IPS-NIHi7 (cell line): ENCODE data around the gene DMD.
A peak's percentile ranks its signal among the peaks of the same experiment; 100 is the strongest.

Source experiments
- DNase-seq: peaks from one replicate; pipeline ENCODE4 v3.0.0; 2012; ENCODE audit warnings: mixed read lengths; ENCODE audit errors: extremely low spot score

DMD gene

DNA sequence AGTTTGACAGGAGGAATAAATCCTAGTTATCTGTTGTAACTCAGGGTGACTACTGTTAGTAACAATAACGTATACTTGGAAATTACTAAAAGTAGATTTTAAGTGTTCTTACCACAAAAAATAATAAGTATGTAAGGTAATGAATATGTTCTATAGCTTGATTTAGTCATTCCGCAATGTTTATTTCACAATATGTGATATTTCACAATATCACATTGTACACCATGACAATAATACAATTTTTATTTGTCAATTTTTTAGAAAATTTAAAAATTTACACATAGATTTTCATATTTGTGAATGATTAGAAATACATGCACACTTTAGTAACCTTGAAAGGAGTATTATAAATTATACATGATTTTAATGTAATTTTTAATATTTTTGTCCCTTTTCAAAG is 1326.8 kb downstream of the DMD start:
- no peak for DNase-seq

DNA sequence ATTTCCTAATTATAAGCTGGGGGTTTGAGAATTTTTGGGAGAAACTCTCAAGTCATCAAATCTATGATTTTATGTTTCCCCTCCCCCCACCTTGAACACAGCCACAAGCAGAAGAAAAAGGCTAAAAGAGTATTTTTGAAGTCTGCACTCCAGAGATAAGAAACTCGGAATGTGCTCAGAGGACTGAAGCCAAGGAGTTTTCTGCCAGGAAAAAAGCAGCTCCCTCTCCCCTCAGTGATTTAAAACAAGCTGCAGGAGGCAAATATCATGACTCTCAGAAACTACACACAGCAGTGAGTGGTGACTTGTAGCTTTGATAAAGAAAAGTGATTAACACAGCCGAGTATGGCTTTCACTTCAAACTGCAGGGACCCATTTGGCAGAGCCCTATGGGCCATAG is 1339.3 kb downstream of the DMD start:
- DNase-seq = peak; percentile 16

DNA sequence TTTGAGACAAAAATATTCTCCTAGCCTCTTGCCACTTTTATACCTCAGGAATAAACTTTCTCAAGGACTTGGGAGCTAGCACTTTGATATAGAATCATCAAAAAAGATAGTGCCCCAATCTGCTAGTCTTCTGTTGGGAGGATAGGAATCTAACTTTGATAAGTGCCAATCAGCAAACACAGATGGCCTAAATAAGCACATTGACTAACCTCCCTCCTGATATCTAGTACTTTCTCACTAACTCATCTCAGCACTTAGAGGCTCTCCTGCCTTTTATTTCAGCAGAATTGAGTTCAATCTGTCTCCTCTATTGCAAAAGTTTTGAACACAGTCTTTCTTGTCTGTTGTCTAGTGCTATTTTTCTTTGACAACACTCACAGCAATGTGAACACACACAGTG is 1341.1 kb downstream of the DMD start:
- DNase-seq = no peak

DNA sequence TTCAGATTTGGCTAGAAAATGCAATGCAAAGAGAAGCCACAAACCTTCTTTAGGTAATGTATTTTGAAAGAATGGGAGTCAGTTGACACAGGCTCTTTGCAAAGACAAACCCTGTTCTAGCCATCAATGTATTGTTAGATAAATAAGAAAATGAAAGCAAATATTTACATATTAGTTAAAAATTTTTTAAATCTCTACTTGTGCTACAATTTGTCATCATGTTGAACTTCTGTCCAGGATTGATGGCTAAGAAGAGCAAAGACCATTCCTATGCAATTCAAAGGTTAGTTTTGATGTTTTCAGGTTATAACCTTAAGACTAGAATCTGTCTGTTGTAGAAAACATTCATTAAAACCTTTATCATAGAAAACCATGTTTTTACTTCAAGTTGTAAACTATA is 1350.7 kb downstream of the DMD start:
- DNase-seq = no peak

DNA sequence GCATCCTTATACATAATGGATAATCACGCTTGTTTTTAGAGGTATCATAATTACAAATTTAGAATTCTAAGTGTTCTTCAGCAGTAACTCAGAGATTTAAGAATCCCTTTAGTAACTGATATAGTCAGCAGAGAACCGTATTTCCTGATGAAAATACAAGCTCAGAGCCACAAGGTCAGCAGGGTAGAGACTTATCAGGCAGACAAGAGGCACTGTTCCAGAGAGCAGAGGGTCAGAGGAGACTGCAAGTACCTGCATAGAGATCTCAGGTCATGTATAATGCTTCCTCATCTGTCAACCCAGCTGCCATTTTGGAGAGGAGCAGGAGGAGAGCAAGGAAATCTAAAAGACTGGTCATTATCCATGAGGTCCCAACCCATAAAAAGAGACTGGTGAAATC is 1352.4 kb downstream of the DMD start:
- DNase-seq = no peak

DNA sequence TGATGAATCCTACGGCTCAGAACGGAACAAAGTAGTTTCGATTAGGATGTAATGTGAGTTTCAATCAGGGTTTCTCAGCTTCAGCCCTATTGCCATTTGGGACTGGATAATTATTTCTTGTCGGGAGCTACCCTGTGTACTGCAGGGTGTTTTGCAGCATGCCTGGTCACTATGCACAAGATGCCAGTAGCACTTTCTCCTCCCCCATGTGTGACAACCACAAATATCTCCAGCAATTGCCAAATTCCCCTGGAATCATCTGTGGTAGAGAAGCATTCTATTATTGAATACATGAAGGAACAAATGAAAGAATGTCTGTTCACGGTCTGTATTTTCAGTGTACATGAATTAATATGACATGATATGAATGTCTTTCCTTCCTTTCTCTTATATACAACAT is 1356.6 kb downstream of the DMD start:
- no peak for DNase-seq

DNA sequence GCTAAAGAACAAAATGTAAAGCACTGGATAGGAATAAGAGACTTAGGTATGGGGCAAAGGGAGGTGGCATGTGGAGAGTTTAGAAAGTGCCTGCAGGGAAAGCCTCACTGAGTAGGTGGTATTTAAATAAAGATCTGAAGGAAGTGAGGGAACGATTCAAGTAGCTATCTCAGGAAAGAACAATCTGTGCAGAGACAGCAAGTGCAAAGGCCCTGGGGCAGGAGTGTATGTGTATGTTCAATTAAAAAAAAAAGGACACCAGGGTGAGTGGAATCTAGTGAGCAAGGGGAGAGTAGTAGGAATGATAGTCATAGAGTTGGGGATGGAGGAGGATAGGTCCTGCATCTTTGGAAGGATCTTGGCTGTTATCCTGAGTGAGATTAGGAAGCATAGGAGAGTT is 1359.6 kb downstream of the DMD start:
- no peak for DNase-seq

DNA sequence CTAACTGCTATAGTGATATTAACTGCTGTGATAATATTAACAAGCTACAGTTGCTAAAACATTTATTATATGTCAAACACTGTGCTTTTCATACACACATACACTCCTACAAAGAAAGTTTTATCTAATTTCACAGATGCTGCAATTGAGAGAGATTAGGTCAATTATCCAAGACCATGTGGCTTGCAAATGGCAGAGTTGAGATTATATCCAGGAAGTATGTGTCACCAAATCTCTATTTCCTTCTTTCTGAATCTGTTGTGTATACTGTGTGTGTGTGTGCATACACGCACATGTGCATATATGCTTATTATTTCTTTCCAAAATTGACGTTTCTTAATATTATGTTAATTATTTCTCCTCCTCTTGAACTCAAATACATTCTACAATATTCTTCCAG is 1363.6 kb downstream of the DMD start:
- DNase-seq = no peak

DNA sequence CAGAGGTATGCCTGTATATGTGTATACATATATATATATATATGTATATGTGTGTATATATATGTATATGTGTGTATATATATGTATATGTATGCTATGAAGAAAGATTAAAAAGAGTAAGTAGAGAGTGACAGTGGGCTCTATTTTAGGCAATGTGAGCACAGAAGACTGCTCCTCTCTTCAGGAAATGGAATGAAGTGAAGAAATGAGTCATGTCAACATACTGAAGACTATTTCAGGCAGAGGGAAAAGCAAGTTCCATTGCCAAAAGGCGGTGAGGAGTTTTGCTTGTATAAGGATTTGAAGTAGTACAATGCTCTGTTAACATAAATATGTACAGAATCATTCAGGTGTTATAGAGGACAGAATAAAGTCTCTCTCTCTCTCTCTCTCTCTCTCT is 1366.3 kb downstream of the DMD start:
- DNase-seq = no peak

DNA sequence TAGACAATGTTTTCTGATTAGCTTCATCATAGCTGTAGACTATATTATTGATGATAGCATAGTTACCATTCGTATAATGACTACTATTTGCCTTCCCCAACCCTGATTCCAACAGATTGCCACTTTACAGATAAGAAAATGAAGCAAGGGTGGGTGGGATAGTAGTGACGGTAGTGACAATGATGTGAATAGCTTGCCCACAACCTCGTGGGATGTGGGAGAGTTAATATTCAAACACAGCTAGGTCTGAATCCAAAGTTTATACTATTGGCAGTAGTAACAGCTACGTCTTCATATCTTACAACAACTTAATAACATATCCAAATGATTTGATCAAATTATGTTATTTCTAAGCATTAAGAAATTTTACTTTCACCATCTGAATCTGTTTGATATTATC is 1372.7 kb downstream of the DMD start:
- no peak for DNase-seq

DNA sequence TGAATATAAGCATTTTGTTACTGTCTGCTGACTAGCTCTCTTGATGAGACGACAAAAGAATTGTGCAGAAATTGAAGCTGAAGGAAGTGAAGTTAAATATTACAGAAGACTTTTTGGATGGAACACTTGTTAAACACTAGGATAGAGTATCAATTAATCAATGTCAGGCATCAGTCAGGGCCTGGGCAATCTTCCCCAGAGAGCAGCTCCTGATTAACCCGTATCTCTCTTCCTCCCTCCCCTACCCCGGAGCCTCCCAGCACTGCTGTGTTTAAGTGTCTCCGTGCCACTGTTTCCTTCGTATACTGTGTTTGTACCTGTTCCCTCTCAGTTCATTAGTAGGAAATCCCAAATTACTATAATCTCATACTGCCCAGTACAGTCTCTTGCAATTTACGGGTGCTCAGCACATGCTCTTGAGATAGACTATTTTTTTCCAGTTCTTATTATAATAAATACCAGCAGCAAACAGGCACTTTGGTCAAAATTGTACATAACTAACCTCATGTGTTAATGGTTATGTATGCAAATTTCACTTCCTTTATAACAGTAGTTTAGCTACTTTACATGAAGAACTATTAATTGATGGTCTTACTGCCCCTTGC is 1373.8 kb downstream of the DMD start:
- peak; percentile 12 for DNase-seq

DNA sequence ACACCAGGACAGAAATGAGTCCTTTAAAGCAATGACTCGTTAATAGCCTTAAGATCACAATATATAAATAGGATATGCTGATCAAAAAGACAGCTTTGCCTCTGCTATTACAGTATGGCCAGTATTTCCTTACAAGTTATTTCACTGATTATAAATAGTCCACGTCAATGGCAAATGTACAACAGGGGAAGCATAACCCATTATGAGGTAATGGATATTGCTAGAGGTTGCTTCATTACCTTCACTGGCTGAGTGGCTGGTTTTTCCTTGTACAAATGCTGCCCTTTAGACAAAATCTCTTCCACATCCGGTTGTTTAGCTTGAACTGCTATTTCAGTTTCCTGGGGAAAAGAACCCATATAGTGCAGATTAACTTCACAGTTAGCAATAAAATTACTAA is 1374.9 kb downstream of the DMD start:
- DNase-seq = no peak

DNA sequence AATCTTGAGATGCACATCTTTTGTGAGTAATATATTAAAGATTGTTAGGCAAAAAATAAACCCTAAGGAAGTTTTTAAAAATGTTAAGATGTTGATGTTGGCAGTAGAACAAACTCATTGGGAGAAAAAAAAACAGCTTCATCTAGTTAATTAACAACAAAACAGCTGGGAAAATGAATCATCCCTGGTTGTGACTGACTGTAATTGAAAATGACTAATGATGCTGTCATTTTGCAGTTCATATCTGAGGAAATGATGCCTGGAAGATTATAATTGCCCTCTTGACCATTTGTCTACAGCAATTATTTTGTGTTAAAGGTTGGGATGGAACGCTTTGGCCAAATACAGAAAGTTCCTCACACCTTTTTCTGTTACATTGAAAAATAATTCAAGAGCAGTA is 1379.1 kb downstream of the DMD start:
- DNase-seq = no peak

DNA sequence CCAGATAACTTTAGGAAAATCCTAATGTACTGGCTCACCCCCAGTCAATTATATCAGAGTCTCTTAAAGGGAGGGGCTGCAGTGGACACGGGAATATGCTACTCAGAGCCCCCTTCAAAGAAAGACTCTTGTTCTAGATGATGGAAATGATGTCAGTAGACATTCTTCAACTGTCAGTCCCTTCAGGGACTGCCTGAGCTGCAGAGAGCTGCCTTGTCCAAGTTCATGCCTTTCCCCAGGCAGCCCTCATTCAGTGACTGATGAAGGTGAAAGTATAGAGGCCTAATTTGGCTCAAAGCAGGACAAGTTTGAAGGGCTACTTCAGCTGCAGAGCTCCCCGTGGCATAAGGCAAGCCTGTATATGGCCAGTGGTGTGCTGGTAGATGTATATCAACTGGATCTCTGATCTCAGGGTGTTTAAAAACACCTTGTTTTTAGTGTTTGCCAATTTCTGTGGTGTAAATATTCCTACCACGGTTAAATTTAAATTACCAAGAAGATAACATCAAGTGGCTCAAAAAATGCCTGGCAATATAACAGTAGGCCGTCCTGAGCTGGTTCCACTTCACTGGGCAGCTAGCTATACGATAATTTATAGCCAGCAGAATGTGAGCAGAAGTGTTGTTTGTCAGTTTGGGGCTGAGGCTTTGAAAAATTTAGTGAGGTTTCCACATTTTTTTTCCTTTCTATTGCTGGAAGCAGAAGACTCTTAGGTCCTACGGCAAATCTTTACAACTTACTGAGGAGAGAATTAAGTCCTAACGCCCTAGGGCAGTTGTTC is 1390.7 kb downstream of the DMD start:
- DNase-seq = no peak

DNA sequence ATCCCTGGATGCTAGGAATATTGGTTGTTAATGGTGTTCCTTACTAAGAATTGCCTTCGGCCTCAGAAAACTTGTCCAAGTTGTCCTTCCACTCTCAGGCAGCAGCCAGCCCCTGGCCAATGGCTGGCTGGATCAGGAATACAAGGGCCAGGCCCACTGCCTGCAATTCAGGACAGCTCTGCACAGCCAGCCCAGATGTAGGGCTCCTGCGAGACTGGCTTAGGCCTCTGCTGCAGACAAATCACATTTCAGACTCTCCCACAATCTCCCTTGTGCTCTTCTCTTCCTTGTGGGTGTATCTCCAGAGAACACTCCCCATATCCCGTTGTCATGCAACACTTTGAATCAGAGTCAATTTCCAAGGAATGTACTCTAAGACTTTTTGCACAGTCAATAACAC is 1391.9 kb downstream of the DMD start:
- peak; percentile 13 for DNase-seq

DNA sequence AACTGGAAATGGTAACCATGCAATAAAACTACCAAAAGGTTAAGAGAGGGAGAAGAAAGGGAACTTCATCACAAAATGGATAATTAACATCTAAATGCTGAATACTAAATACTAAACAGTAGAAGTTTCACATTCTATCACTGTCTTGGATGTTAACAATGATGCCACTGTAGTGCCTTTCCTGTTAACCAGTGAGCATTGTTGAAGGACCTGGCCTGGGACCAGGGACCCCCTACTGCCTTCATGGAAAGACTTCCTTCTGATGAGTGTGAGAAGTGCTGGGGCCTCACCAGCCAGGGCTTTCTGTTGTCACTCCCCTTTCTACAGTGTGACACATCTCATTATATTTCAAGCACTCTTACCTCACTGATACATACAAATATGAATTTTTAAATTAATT is 1400.2 kb downstream of the DMD start:
- no peak for DNase-seq

DNA sequence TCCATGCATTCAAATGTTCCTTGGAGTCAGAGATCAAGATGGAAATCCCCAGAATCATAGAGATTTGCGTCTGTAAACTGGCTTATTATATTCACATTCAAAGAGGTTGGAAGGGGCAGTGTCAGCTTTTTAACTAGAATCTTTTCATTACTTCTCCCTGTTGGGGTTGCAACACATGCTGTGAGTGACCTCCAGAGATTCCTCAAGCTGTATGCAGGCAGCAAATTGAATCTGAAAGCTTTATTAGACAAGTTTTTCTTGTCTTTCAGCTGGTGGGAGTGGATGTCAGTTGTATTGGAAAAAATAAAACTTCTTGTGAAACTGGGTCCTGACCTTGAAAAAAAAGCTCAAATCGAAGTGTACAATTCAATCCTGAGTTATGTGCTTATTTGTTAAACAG is 1403.0 kb downstream of the DMD start:
- DNase-seq = no peak

DNA sequence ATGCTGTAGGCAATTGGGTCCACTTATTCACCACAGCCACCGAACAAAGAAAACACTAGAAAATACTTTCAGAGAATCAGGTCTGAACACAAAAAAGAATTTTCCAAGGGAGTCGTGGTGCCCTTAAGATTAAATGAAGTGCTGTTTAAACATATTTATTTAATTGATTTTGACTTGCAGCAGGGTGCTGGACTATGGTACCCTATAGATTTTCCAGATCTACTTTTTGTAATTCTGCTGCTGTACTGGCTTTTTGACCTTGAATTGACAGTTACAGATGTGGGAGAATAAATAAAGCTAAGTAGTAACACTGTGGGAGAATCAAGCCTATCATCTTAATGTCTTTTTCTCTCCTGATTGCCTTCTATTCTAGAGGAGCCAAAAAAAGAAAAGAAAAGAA is 1404.2 kb downstream of the DMD start:
- no peak for DNase-seq

DNA sequence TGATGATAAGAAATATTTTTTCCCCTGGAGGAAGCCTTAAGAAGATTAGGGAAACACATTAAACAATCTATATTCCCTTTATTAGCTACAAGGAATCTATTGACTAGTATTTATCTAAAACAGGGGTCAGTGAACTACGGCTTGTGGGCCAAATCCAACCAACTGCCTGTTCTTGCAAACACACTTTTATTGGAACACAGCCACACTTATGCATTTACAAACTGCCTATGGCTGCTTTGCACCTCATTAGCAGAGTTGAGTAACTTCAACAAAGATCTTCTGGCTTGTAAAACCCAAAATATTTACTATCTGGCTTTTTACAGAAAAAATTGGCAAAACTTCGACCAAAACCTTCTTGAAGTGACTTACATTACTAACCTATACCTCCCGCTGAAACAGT is 1405.6 kb downstream of the DMD start:
- no peak for DNase-seq

DNA sequence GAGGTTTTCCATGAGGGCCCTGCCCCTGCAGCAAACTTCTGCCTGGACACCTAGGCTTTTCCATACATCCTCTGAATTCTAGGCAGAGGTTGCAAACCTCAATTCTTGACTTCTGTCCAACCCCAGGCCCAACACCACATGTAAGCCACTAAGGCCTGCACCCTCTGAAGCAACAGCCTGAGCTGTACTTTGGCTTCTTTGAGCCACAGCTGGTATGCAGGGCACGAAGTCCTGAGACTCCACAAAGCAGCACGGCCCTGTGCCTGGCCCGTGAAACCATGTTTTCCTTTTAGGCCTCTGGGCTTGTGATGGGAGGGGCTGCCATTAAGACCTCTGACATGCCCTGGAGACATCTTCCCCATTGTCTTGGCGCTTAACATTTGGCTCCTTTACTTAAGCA is 1411.1 kb downstream of the DMD start:
- no peak for DNase-seq

DNA sequence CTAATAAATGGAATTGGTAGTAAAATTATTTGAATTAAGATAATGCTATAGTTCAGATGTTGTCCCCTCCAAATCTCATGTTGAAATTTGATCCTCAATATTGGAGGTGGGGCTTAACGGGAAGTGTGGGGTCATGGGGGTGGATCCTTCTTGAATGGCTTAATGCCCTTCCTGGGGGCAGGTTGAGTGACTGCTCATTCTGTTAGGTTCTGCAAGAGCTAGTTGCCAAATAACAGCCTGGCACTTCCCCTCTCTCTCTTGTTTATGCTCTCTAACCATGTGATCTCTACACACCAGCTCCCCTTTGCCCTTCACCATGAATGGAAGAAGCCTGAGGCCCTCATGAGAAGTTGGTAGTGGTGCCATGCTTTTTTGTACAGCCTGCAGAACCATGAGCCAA is 1414.7 kb downstream of the DMD start:
- no peak for DNase-seq

DNA sequence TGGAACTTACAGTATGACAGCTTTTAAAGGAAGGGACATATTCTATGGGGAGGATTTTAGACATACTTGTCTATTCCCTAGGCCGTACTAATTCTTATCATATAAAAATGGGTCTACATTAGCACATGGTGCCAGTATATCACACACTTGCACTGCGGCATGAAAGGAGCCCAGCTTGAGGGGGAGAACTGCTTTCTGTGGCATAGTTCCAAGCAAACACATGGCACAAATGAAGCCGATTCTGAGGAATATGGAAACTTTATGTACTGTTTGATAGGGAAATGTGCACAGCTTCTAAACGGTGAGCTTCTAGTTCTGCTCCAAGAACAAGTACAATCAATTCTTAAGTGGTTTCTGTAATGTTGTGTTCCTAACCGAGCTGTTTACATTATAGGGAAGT is 1463.9 kb downstream of the DMD start:
- DNase-seq = no peak

DNA sequence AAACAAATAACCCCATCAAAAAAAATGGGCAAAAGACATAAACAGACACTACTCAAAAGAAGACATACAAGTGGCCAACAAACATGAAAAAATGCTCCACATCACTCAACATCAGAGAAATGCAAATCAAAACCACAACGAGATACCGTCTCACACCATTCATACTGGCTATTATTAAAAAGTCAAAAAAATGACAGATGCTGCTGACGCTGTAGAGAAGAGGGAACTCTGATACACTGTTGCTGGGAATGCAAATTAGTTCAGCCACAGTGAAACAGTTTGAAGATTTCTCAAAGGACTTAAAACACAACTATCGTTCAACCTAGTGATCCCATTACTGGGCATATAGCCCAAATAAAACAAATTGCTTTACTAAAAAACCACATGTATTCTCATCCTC is 1468.3 kb downstream of the DMD start:
- no peak for DNase-seq

DNA sequence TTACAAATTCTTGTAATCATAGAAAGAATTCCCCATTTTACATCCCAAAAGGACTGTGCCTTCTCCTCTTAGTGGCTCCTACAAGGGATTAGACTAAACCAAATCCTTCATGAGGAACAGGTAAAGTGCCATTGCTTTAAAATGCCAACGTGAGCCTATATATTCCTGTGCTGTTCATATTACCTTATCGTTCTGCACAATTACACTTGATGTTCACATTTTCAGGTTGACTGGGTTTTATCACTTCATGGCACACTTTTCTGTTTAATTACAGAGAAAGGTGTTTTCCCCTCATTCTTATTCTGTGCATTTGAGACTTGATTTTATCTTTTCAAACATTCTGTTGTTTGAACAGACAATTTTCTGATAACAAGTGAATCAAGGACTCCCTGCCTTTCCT is 1493.9 kb downstream of the DMD start:
- no peak for DNase-seq
